Astrocyte of the spinal cord (primary cell): ENCODE measurements around the gene PPP1R27.

Source experiments
- DNase-seq: peaks from one replicate; pipeline ENCODE4 v3.0.0; 2011; ENCODE audit warnings: low read depth, low spot score
- H3K4me3 ChIP-seq: 2 replicates; pipeline ENCODE4 v1.5.1; 2011; ENCODE audit warnings: low read depth, mild to moderate bottlenecking, low read length, moderate library complexity
- in situ Hi-C: cut with HindIII; loops from 2 replicates; pipeline ENCODE4 v1.10.0; 2017; ENCODE audit warnings: low sequenced_read_pairs
- TF ChIP-seq, protein P1 (sequence below): IDR thresholded peaks from 2 replicates; pipeline ENCODE4 v1.5.1; 2012; ENCODE audit warnings: low read depth, mild to moderate bottlenecking, low read length, inconsistent platforms

The PPP1R27 gene, protein sequence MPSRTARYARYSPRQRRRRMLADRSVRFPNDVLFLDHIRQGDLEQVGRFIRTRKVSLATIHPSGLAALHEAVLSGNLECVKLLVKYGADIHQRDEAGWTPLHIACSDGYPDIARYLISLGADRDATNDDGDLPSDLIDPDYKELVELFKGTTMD

DNA sequence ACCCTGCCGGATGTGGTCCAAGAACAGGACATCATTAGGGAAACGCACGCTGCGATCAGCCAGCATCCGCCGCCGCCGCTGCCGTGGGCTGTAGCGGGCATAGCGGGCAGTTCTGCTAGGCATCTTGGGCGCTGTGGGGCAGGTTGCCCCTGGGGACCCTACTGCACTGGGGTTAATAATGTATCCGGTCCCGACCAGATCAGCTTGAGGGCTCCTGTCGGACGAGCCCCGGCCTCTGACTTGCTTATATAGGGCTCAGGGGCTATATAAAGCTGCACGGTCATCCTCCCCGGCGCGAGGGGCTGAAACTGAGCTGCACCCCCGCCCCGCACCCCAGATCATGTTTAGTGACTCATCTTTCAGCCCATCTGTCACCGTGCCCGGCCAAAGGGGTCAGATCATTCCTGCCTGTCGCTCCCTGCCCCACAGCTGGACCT is at the start of gene PPP1R27:
Gene PPP1R27, minus strand, starts transcription at position 220 of the 437 bp plus-strand sequence. Its CDS starts 97 bp downstream, at position 123.
- TF ChIP-seq, protein P1, sequence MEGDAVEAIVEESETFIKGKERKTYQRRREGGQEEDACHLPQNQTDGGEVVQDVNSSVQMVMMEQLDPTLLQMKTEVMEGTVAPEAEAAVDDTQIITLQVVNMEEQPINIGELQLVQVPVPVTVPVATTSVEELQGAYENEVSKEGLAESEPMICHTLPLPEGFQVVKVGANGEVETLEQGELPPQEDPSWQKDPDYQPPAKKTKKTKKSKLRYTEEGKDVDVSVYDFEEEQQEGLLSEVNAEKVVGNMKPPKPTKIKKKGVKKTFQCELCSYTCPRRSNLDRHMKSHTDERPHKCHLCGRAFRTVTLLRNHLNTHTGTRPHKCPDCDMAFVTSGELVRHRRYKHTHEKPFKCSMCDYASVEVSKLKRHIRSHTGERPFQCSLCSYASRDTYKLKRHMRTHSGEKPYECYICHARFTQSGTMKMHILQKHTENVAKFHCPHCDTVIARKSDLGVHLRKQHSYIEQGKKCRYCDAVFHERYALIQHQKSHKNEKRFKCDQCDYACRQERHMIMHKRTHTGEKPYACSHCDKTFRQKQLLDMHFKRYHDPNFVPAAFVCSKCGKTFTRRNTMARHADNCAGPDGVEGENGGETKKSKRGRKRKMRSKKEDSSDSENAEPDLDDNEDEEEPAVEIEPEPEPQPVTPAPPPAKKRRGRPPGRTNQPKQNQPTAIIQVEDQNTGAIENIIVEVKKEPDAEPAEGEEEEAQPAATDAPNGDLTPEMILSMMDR = no peak
- no peak for DNase-seq
- H3K4me3 ChIP-seq = peak within 1 kb of the TSS; percentile 76
- in situ Hi-C loops = no loop called here

DNA sequence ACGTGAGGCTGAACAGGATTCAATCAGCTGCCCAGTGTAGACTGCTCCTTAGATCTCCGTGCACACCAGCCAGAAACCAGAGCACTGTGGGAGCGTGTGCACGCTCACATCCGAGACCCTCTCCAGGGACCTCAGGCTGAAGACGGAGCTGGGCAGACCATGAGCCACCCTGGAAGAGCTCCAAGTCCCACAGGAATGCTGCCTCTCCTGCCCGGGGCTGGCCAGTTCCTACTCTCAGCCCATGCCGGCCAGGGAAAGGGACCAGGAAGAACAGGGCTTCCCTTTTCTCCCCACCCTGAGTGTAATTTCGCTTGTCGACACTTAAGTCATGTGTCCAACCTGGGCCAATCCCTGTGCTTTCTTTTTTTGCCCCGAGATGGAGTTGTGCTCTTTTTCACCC is 49.7 kb upstream of the PPP1R27 start:
- H3K4me3 ChIP-seq = no peak overlapping the region
- no peak for DNase-seq
- TF ChIP-seq, protein P1 = no peak
- in situ Hi-C loops = no loop called here

DNA sequence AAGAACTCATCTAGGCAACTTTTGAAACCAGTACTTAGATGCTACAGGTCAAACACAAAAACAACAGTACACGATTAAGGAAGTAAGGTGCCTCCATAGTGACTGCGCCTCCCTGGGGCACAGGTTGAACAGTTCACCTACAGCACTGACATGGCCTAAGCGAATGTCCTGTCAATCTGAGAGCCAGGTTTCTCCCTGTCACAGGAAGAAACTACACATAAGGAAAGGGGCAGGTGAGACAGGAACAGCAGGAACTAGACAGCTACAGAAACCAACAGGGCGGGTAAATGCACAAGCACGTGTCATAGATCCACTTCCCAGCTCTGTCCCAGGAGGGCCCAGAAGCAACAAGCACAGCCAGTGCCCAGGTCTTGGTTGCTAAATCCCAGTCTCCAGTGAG is 44.3 kb upstream of the PPP1R27 start:
- no peak for DNase-seq
- no peak overlapping the region for H3K4me3 ChIP-seq
- in situ Hi-C loops = no loop called here
- TF ChIP-seq, protein P1 = no peak

DNA sequence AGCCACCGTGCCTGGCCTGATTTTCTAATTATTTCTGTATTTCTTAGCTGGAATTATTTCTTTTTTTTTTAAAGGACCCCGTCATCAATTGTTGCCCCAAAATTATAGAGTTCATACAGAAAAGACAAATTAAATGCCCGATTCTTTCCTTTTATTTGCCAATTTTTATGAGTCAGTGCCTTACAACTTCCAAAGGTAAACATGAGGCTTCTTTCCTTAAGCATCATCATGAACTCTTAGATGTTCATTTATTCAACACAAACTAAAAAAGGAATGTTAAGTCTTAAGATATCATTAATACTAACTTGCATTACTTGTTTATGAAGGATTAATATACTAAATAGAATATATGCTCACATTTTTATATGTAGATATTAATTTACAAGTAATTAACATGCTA is 43.4 kb upstream of the PPP1R27 start:
- TF ChIP-seq, protein P1 = no peak

DNA sequence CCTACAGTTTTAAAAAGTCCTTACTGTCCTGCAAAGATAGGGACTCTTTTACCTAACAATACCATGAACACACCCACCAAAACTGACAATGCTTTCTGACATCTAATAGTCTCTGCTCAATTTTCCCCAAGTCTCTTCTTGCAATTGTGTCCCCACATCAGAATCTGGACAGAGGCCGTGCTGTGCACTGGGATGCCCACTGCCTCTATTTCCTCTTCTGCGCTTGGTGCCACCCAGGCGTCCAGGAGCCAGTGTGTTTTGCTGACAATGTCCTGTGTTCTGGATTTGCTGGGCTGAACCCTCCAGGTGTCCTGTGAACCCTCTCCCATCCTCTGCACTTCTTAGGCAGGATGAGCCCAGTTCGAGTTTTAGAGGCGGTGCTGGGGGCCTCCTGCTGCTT is 42.7 kb upstream of the PPP1R27 start:
- TF ChIP-seq, protein P1 = no peak
- no peak for DNase-seq
- in situ Hi-C loops = no loop called here
- no peak overlapping the region for H3K4me3 ChIP-seq

More for the DNA sequence above, 43.4 kb upstream of the PPP1R27 start:
- in situ Hi-C loops = no loop called here
- H3K4me3 ChIP-seq = no peak overlapping the region
- DNase-seq = no peak

DNA sequence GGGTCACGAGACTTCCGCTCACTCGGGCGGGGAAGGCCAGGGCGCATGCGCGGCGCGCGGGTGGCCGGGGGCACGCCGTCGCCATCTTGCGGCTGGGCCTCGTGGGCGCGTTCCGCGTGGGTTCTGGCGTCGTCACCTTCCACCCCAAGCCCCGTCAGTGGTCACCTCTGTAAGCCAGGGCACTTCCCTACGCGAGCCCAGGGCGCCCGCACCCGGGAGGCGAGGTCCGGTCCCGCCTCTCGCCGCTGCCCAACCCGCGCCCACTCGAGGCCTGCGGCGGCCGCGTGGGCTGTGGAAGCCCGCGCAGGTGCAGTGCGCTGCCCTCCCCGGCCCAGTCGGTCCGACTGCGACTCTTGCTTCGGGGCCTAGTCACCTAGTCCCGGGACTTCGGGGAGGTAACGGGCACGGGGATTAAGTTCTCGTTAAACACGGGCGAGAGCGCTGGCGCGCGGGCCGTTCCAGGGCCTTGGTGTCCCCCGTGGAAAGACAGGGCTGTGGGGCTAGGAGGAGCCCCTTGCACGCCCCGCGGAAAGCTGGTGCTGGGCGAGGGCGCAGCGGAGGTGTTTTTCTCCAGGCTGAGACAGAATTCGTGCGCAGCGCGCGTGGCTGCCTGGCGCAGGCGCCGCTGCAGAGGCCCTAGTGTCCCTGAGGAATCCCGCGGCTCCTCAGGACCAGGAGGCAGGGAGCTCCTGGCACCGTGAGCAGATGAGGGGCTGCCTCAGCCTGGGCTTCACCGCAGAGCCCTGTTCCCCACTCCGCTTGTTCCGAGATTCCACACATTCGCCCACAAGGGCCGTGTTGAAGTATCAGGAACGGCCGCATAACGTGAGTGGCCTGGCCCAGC is 36.8 kb upstream of the PPP1R27 start:
- DNase-seq = peak; percentile 85
- in situ Hi-C loops = no loop called here
- peak overlapping the region; percentile 81 for H3K4me3 ChIP-seq
- TF ChIP-seq, protein P1 = peak; percentile 18
